COR-L47 (cell line): ENCODE measurements around the gene ACSF3.

Source experiments
- DNase-seq: peaks from one replicate; lab custom pipeline; 2025; lab: John Stamatoyannopoulos, UW

ACSF3 gene

GRCh38 chr16:89131783-89132182 is 38.1 kb downstream of the ACSF3 start:
- DNase-seq: no peak

- DNase-seq: no peak
Observed at GRCh38 chr16:89132194-89133005, 38.7 kb downstream of the ACSF3 start.

- DNase-seq: no peak
Observed at GRCh38 chr16:89133457-89134127, 39.9 kb downstream of the ACSF3 start.

GRCh38 chr16:89134269-89134668 is 40.6 kb downstream of the ACSF3 start:
- DNase-seq: no peak

GRCh38 chr16:89135166-89135565 is 41.5 kb downstream of the ACSF3 start:
- no peak for DNase-seq

GRCh38 chr16:89135971-89136765 is 42.5 kb downstream of the ACSF3 start:
- DNase-seq: peak; percentile 56

- DNase-seq: no peak
Observed at GRCh38 chr16:89136931-89137330, 43.3 kb downstream of the ACSF3 start.

- DNase-seq: no peak
Observed at GRCh38 chr16:89137666-89138512, 44.2 kb downstream of the ACSF3 start.

GRCh38 chr16:89138513-89138795 is 44.8 kb downstream of the ACSF3 start:
- no peak for DNase-seq

- no peak for DNase-seq
Observed at GRCh38 chr16:89138843-89139520, 45.3 kb downstream of the ACSF3 start.

- no peak for DNase-seq
Observed at GRCh38 chr16:89139907-89140361, 46.3 kb downstream of the ACSF3 start.

- no peak for DNase-seq
Observed at GRCh38 chr16:89140401-89140800, 46.7 kb downstream of the ACSF3 start.

- no peak for DNase-seq
Observed at GRCh38 chr16:89140981-89141883, 47.6 kb downstream of the ACSF3 start.

- no peak for DNase-seq
Observed at GRCh38 chr16:89141884-89142267, 48.2 kb downstream of the ACSF3 start.

GRCh38 chr16:89142474-89143195 is 49.0 kb downstream of the ACSF3 start:
- DNase-seq: no peak

GRCh38 chr16:89143201-89143741 is 49.6 kb downstream of the ACSF3 start:
- DNase-seq: no peak

- no peak for DNase-seq
Observed at GRCh38 chr16:89143911-89144675, 50.4 kb downstream of the ACSF3 start.

GRCh38 chr16:89144681-89145080 is 51.0 kb downstream of the ACSF3 start:
- no peak for DNase-seq
